IMR-90 (cell line): ENCODE results near the gene FEM1A.

Source experiments
- BHLHE40 ChIP-seq: fragments of 150-350 bp; IDR thresholded peaks from 2 replicates; pipeline ENCODE4 v1.6.1; 2016; ENCODE audit warnings: mild to moderate bottlenecking, low read depth, low read length
- RCOR1 ChIP-seq: IDR thresholded peaks from 2 replicates; pipeline ENCODE4 v1.6.1; 2012; ENCODE audit warnings: mild to moderate bottlenecking, low read length, improper control_type of control experiment; ENCODE audit not compliant: insufficient replicate concordance
- RFX5 ChIP-seq: IDR thresholded peaks from 2 replicates; pipeline ENCODE4 v1.8.0; 2012; ENCODE audit warnings: low read depth, mild to moderate bottlenecking, low read length, moderate library complexity
- TF ChIP-seq, protein P1 (sequence below): conservative IDR thresholded peaks from 2 replicates; pipeline ENCODE4 v1.5.1; 2012; ENCODE audit warnings: mild to moderate bottlenecking, low read depth, low read length, improper control_type of control experiment

DNA sequence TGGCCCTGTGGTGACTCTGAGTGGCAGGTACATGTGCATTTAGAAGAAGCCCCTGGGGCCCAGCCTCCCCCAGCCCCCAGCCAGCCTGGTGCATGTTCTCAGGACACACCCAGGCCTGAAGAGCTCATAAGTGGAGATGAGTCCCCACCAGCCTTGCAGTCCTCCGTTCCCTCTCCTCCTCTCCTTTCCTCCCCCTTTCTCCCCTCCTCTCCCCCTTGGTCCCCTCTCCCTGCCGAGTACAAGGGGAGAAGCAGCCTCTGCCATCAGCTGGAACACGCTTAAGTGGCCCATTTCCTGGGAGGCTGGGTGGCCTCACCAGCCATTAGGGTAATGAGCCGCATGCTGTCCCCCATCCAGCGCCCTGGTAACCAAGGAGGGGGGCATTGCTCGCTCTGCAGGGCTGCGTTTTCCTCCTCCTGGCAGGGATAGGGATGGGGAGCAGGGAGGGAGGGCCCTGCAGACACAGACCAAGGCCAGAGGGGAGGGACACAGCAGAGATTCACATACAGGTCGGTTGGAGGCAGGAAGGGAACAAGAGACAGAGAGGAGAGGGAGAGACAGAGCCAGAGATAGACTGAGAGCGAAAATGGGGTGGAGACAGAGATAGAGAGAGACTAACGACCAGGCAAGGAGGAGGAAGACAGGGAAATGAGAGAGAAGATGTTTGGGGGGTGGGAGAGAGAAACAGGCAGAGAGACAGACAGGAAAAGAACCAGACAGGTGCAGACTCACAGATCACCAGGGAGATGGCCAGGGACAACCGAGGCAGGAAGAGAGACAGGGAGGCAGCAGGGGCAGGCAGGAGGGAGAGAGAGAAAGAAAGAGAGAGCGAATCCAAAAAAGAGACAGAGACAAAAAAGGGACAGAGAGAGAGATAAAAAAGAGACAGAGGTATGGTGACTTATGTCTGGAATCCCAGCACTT is 48.5 kb upstream of the FEM1A start:
- TF ChIP-seq, protein P1, sequence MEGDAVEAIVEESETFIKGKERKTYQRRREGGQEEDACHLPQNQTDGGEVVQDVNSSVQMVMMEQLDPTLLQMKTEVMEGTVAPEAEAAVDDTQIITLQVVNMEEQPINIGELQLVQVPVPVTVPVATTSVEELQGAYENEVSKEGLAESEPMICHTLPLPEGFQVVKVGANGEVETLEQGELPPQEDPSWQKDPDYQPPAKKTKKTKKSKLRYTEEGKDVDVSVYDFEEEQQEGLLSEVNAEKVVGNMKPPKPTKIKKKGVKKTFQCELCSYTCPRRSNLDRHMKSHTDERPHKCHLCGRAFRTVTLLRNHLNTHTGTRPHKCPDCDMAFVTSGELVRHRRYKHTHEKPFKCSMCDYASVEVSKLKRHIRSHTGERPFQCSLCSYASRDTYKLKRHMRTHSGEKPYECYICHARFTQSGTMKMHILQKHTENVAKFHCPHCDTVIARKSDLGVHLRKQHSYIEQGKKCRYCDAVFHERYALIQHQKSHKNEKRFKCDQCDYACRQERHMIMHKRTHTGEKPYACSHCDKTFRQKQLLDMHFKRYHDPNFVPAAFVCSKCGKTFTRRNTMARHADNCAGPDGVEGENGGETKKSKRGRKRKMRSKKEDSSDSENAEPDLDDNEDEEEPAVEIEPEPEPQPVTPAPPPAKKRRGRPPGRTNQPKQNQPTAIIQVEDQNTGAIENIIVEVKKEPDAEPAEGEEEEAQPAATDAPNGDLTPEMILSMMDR: no peak
- TF ChIP-seq BHLHE40: no peak
- TF ChIP-seq RFX5: no peak
- TF ChIP-seq RCOR1: no peak
